A549 (cell line): ENCODE results near the gene TKTL1. TPM values are rescaled to one million over a fixed set of nuclear protein-coding genes. Genes with fewer than 3 reads are reported as not detected.

Source experiments
- ATAC-seq, 2 experiments: fragments of 200-7000 bp in 1 of 2; fragments of >200 bp in 1 of 2; cut with Nextera tagmentation in 1 of 2; cut with Tn5 transposase in 1 of 2; 3 replicates each; pipeline versions ENCODE4 v1.8.0 to v1.9.1; 2018 to 2020; ENCODE audit warnings: mild to moderate bottlenecking in 1 of 2, moderate library complexity in 1 of 2
- CTCF ChIA-PET: fragments of 300-600 bp; sonication (Branson Sonifier 250); formaldehyde crosslinking; extraction: SDS; loops from one replicate; lab custom pipeline; 2021; ENCODE audit warnings: antibody characterized with exemption, inconsistent platforms; lab: Yijun Ruan, JAX
- POLR2A ChIA-PET: fragments of 350-600 bp; formaldehyde crosslinking; extraction: SDS; loops from one replicate; lab custom pipeline; 2021; ENCODE audit warnings: antibody characterized with exemption, inconsistent platforms; lab: Yijun Ruan, JAX
- DNase-seq, 2 experiments: peaks; one replicate each; pipeline versions ENCODE4 v3.0.0 to v3.0.0-alpha.2; 2011 to 2016; ENCODE audit warnings: low read depth in 1 of 2, low spot score in 1 of 2
- FAIRE-seq: peaks from 2 replicates; lab custom pipeline; 2011; peaks lifted over from hg19 to GRCh38; lab: Jason Lieb, UNC
- H3K27ac ChIP-seq, 2 experiments: fragments of >200 bp; sonication (Bioruptor Twin); formaldehyde crosslinking; 3 replicates each; pipeline ENCODE4 v1.5.1; 2016 to 2017
- H3K4me1 ChIP-seq: fragments of >200 bp; sonication (Bioruptor Twin); formaldehyde crosslinking; 3 replicates; pipeline ENCODE4 v1.6.1; 2016
- H3K4me2 ChIP-seq: fragments of >200 bp; sonication (Bioruptor Twin); formaldehyde crosslinking; 3 replicates; pipeline ENCODE4 v1.6.1; 2016
- H3K4me3 ChIP-seq: fragments of >200 bp; sonication (Bioruptor Twin); formaldehyde crosslinking; 3 replicates; pipeline ENCODE4 v1.5.1; 2016
- H3K9me3 ChIP-seq: fragments of >200 bp; sonication (Bioruptor Twin); formaldehyde crosslinking; 3 replicates; pipeline ENCODE4 v1.6.1; 2016
- BCL3 ChIP-seq: fragments of >200 bp; sonication (Bioruptor Twin); formaldehyde crosslinking; IDR thresholded peaks from 3 replicates; pipeline ENCODE4 v1.6.1; 2016
- CEBPB ChIP-seq, 2 experiments: fragments of >200 bp in 1 of 2; sonication (Bioruptor Twin) in 1 of 2; formaldehyde crosslinking in 1 of 2; IDR thresholded peaks; 2 replicates each; pipeline ENCODE4 v1.6.1; 2012 to 2016
- CHD4 ChIP-seq: fragments of 200-600 bp; sonication (generic); IDR thresholded peaks from 2 replicates; pipeline ENCODE4 v1.6.1; 2016; ENCODE audit warnings: antibody characterized with exemption, mild to moderate bottlenecking, borderline replicate concordance
- CTCF ChIP-seq: fragments of >200 bp; sonication (Bioruptor Twin); formaldehyde crosslinking; IDR thresholded peaks from 3 replicates; pipeline ENCODE4 v1.5.1; 2016
- EHF ChIP-seq: fragments of 250-450 bp; sonication (Bioruptor Pico); IDR thresholded peaks from 2 replicates; pipeline ENCODE4 v1.5.0; 2020; ENCODE audit warnings: mild to moderate bottlenecking
- FOSL2 ChIP-seq, 2 experiments: fragments of 450-650 bp in 1 of 2; fragments of >200 bp in 1 of 2; sonication (Bioruptor Twin) in 1 of 2; formaldehyde crosslinking; IDR thresholded peaks; 2 replicates each; pipeline versions ENCODE4 v1.5.0 to v1.6.1; 2016 to 2020; ENCODE audit warnings: mild to moderate bottlenecking in 1 of 2, moderate library complexity in 1 of 2
- HMGXB4 ChIP-seq: fragments of 250-450 bp; sonication (Bioruptor Pico); IDR thresholded peaks from 2 replicates; pipeline ENCODE4 v1.5.0; 2021; ENCODE audit warnings: mild to moderate bottlenecking, moderate library complexity, borderline replicate concordance
- JUNB ChIP-seq: fragments of >200 bp; sonication (Bioruptor Twin); formaldehyde crosslinking; IDR thresholded peaks from 2 replicates; pipeline ENCODE4 v1.6.1; 2016
- MAFK ChIP-seq: fragments of 450-650 bp; IDR thresholded peaks from 2 replicates; pipeline ENCODE4 v1.6.1; 2014; ENCODE audit not compliant: partially characterized antibody
- NPAS2 ChIP-seq: fragments of 250-450 bp; sonication (Bioruptor Pico); IDR thresholded peaks from 2 replicates; pipeline ENCODE4 v1.8.0; 2022; ENCODE audit warnings: mild to moderate bottlenecking, moderate library complexity, borderline replicate concordance
- PBX3 ChIP-seq: IDR thresholded peaks from 2 replicates; pipeline ENCODE4 v1.6.1; 2012
- RAD21 ChIP-seq, 2 experiments: fragments of >200 bp in 1 of 2; sonication (Bioruptor Twin) in 1 of 2; formaldehyde crosslinking in 1 of 2; IDR thresholded peaks in 1 of 2; conservative IDR thresholded peaks in 1 of 2; 2 replicates in 1 of 2; 3 replicates in 1 of 2; pipeline ENCODE4 v1.6.1; 2012 to 2018; ENCODE audit warnings: inconsistent platforms in 1 of 2
- REST ChIP-seq: fragments of 200-600 bp; sonication (generic); IDR thresholded peaks from 2 replicates; pipeline ENCODE4 v1.6.1; 2016; ENCODE audit warnings: antibody characterized with exemption, mild to moderate bottlenecking, moderate library complexity
- RNF2 ChIP-seq: fragments of 200-600 bp; sonication (generic); IDR thresholded peaks from 2 replicates; pipeline ENCODE4 v1.6.1; 2016; ENCODE audit warnings: low read depth, mild to moderate bottlenecking, antibody characterized with exemption, moderate library complexity, borderline replicate concordance
- SMC3 ChIP-seq: fragments of >200 bp; sonication (Bioruptor Twin); formaldehyde crosslinking; IDR thresholded peaks from 3 replicates; pipeline ENCODE4 v1.6.1; 2018; ENCODE audit warnings: inconsistent platforms
- WGBS: methylation state at CpG from one replicate; pipeline ENCODE4 v1.1.6; 2017; ENCODE audit errors: missing lambda C conversion rate; 5-methylcytosine and 5-hydroxymethylcytosine counted together
- polyA plus RNA-seq, 4 experiments: library from polyadenylated mRNA; depleted of rRNA in 3 of 4; stranded (reverse); fragments of >200 nt; fragmentation: RNase III in 1 of 4; extraction: RNeasy Plus Mini Kit Qiagen cat#74134 plus additional on column Dnase treatment in 1 of 4; gene quantifications; 2 replicates in 3 of 4; 3 replicates in 1 of 4; pipeline ENCODE4 v1.2.3, GENCODE V29; 2011 to 2017

Gene TKTL1
- polyA plus RNA-seq, 2 of the 4 experiments (the other 2 are of a cell fraction) = 0.14 TPM; not detected in 1

GRCh38 chrX:154313147-154313546 lies 17.6 kb downstream of the TKTL1 start:
- Histone ChIP-seq H3K9me3 (no peaks in the 10 kb centered on the region), H3K27ac (no peak overlapping the region)
- 80% methylated on average over 5 of the region's 5 CpGs for WGBS
- TF ChIP-seq RNF2 (no peak), RAD21 (conservative IDR thresholded peaks at IDR 0.05 in 1 of 2, IDR thresholded peaks at IDR 0.05 in 1 of 2) (no peak)
- TF ChIP-seq, all 56 proteins: peak for 0
- FAIRE-seq (no peak), ATAC-seq (no peak), DNase-seq (no peak)
- Histone ChIP-seq H3K4me1 (no peaks in the 10 kb centered on the region), H3K4me3 (no peak overlapping the region), H3K4me2 (no peak overlapping the region)
- ChIA-PET POLR2A (no interaction called here), CTCF (interaction anchor here (0.8 to 1.0 kb wide), 2 partner anchors 9 to 16 kb away, joined by 3 read pairs; no protein-coding TSS in a partner anchor)

GRCh38 chrX:154315416-154315815 lies 19.8 kb downstream of the TKTL1 start:
- H3K4me2 ChIP-seq = no peak overlapping the region
- FAIRE-seq (no peak), DNase-seq (no peak), ATAC-seq (no peak)
- ChIA-PET POLR2A (no interaction called here), CTCF (interaction anchor here (4.8 kb wide), 1 partner anchor 9 kb away, joined by 30 read pairs; no protein-coding TSS in a partner anchor)
- no peaks in the 10 kb centered on the region for H3K9me3 ChIP-seq
- TF ChIP-seq MAFK = no peak
- no peak for TF ChIP-seq JUNB
- no peak for TF ChIP-seq RAD21 (conservative IDR thresholded peaks at IDR 0.05 in 1 of 2, IDR thresholded peaks at IDR 0.05 in 1 of 2)
- no peak for TF ChIP-seq NPAS2 (CRISPR knock-in tag)
- no peak for TF ChIP-seq HMGXB4 (CRISPR knock-in tag)
- TF ChIP-seq REST = no peak
- TF ChIP-seq EHF (CRISPR knock-in tag) = no peak
- no peak for TF ChIP-seq CEBPB (IDR thresholded peaks at IDR 0.05)
- no peak for TF ChIP-seq CHD4
- TF ChIP-seq PBX3 = no peak
- TF ChIP-seq FOSL2 (IDR thresholded peaks at IDR 0.05) = no peak
- no peak for TF ChIP-seq FOSL2 (CRISPR knock-in tag; IDR thresholded peaks at IDR 0.05)
- TF ChIP-seq CTCF = no peak
- TF ChIP-seq BCL3 = no peak
- TF ChIP-seq SMC3 = no peak
- no peaks in the 10 kb centered on the region for H3K4me1 ChIP-seq
- WGBS = 62% methylated on average over 3 of the region's 3 CpGs
- no peak overlapping the region for H3K27ac ChIP-seq
- no peak overlapping the region for H3K4me3 ChIP-seq
